ENCODE results near the gene BTBD7. TPM values are rescaled to one million over a fixed set of nuclear protein-coding genes. Genes with fewer than 3 reads are reported as not detected.

The BTBD7 gene
- total and polyA plus RNA-seq, 2 of the 4 experiments (the other 2 are of a cell fraction) = 11.9 to 30.5 TPM

DNA sequence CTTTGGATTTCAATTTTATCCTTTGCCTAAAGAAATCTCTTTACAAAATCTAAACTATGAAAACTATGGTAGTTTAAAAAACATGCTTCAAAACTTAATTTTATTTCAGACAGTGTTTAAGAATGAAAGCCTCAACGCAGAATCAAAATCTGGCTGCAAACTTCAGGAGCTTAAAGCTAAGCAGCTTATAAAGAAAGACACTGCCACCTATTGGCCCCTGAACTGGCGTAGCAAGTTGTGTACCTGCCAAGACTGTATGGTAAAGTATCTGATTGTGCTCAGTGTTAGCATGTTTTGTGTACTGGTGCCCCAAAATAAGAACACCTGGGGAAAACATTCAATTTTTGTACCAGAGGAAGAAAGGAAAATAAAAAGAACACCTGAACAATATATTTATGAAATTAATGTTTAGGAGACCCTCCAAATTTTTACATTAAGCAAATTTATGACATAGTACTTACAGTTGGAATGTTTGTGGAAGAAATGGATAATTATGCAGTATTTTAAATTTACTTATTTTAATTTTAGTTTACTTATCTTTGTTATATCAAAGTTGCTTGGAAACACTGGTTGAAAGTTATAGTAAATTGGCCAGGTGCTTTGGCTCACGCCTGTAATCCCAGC is 113.6 kb downstream of the BTBD7 start:
- no peak overlapping the region for H2AFZ ChIP-seq (replicated peaks; ENCODE audit: low read length, poor library complexity)
- BruUV-seq (replicated peaks) = no TSS peak
- H2BK20ac ChIP-seq (ENCODE audit: low read depth, low read length) = no peak overlapping the region
- H4K5ac ChIP-seq (ENCODE audit: low read depth, low read length) = no peak overlapping the region
- no peak overlapping the region for H2AK9ac ChIP-seq (replicated peaks; ENCODE audit: low read depth, low read length, poor library complexity)
- no peak overlapping the region for H2BK120ac ChIP-seq (ENCODE audit: low read depth, low read length)
- no peak overlapping the region for H2BK5ac ChIP-seq (ENCODE audit: low read depth, low read length, poor library complexity, severe bottlenecking)
- DNase-seq = peak; percentile 65
- H3K56ac ChIP-seq (ENCODE audit: extremely low read depth, insufficient read depth, low read length) = no peak overlapping the region
- H3K27ac ChIP-seq (ENCODE audit: insufficient read depth, low read length) = no peak overlapping the region
- no peak overlapping the region for H3K23ac ChIP-seq (ENCODE audit: low read depth, low read length)
- intact Hi-C loops (cut with micrococcal nuclease) = no loop called here
- H3K9me1 ChIP-seq (ENCODE audit: insufficient read depth, low read length) = no peaks in the 10 kb centered on the region
- no peaks in the 10 kb centered on the region for H3K27me3 ChIP-seq (ENCODE audit: control insufficient read depth, insufficient read depth, low read length)
- dilution Hi-C loops (cut with HindIII; ENCODE audit: low sequenced_read_pairs, unreplicated experiment) = no loop called here
- no CpG with 5 or more reads among the region's 3 CpGs for WGBS, 2 experiments (ENCODE audit: extremely low coverage in 2 of 2, insufficient read length in 1 of 2)
- H3K14ac ChIP-seq (replicated peaks; ENCODE audit: low read depth, low read length) = no peak overlapping the region
- ATAC-seq (ENCODE audit: low read depth) = peak; percentile 70
- H4K8ac ChIP-seq (ENCODE audit: low read depth in 2 of 2, low read length in 2 of 2) = no peak overlapping the region
- H4K91ac ChIP-seq (ENCODE audit: insufficient read depth, low read depth, low read length) = no peak overlapping the region
- no peak overlapping the region for H3K18ac ChIP-seq (ENCODE audit: low read depth, low read length)
- H3K4me2 ChIP-seq (ENCODE audit: low read depth, low read length) = no peak overlapping the region
- in situ Hi-C loops (cut with MboI; ENCODE audit: low sequenced_read_pairs) = loop anchor here (10.0 kb wide), 1 partner anchor 326 kb away; no protein-coding TSS in a partner anchor
- H2AK5ac ChIP-seq (ENCODE audit: low read depth, low read length) = no peak overlapping the region
- H3K9me3 ChIP-seq (ENCODE audit: control insufficient read depth, insufficient read depth, low read length) = no peaks in the 10 kb centered on the region
- H3K9ac ChIP-seq (ENCODE audit: low read depth, low read length) = no peak overlapping the region
- H3K4me1 ChIP-seq (ENCODE audit: control insufficient read depth, insufficient read depth, low read length) = no peaks in the 10 kb centered on the region
- no peaks in the 10 kb centered on the region for H4K20me1 ChIP-seq (ENCODE audit: insufficient read depth, low read length)
- POLR2A ChIA-PET (ENCODE audit: unreplicated experiment) = interaction anchor here (0.7 kb wide), 1 partner anchor 53 kb away, joined by 11 read pairs; no protein-coding TSS in a partner anchor
- H3K4me3 ChIP-seq (ENCODE audit: insufficient read depth, low read depth, low read length) = no peak overlapping the region
- CTCF ChIA-PET = interaction anchor here (0.6 to 1.6 kb wide), 7 partner anchors 12 to 237 kb away, joined by 3 to 5 read pairs (median 3); partner anchors contain the start of genes GON7, LYSET, MOAP1 and UBR7
- no peak overlapping the region for H3K4ac ChIP-seq (ENCODE audit: low read depth, low read length)
- TF ChIP-seq CEBPB (IDR thresholded peaks at IDR 0.05; ENCODE audit: low read depth, low read length) (no peak), MAZ (IDR thresholded peaks at IDR 0.05; ENCODE audit: borderline replicate concordance, low read depth, low read length) (no peak), BHLHE40 (IDR thresholded peaks at IDR 0.05; ENCODE audit: low read depth, low read length) (no peak), NFE2L2 (IDR thresholded peaks at IDR 0.05; ENCODE audit: low read depth, low read length) (no peak), FOS (IDR thresholded peaks at IDR 0.05; ENCODE audit: low read depth, low read length) (no peak), MAFK (IDR thresholded peaks at IDR 0.05; ENCODE audit: low read depth, low read length) (no peak), CHD1 (IDR thresholded peaks at IDR 0.05; ENCODE audit: low read depth, low read length) (no peak), RCOR1 (IDR thresholded peaks at IDR 0.05; ENCODE audit: insufficient replicate concordance, low read length) (no peak), RAD21 (IDR thresholded peaks at IDR 0.05; ENCODE audit: low read length) (peak; percentile 55), POLR2A (IDR thresholded peaks at IDR 0.05; ENCODE audit: low read depth, low read length) (no peak), RFX5 (IDR thresholded peaks at IDR 0.05; ENCODE audit: low read depth, low read length) (no peak), SMC3 (IDR thresholded peaks at IDR 0.05; ENCODE audit: low read depth, low read length) (peak; percentile 32; the same call in 1 of the 2 replicates), MXI1 (IDR thresholded peaks at IDR 0.05; ENCODE audit: borderline replicate concordance, low read depth, low read length) (no peak)
- TF ChIP-seq, protein P1, sequence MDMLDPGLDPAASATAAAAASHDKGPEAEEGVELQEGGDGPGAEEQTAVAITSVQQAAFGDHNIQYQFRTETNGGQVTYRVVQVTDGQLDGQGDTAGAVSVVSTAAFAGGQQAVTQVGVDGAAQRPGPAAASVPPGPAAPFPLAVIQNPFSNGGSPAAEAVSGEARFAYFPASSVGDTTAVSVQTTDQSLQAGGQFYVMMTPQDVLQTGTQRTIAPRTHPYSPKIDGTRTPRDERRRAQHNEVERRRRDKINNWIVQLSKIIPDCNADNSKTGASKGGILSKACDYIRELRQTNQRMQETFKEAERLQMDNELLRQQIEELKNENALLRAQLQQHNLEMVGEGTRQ (IDR thresholded peaks at IDR 0.05; ENCODE audit: low read depth, low read length) = no peak
- TF ChIP-seq, protein P2, sequence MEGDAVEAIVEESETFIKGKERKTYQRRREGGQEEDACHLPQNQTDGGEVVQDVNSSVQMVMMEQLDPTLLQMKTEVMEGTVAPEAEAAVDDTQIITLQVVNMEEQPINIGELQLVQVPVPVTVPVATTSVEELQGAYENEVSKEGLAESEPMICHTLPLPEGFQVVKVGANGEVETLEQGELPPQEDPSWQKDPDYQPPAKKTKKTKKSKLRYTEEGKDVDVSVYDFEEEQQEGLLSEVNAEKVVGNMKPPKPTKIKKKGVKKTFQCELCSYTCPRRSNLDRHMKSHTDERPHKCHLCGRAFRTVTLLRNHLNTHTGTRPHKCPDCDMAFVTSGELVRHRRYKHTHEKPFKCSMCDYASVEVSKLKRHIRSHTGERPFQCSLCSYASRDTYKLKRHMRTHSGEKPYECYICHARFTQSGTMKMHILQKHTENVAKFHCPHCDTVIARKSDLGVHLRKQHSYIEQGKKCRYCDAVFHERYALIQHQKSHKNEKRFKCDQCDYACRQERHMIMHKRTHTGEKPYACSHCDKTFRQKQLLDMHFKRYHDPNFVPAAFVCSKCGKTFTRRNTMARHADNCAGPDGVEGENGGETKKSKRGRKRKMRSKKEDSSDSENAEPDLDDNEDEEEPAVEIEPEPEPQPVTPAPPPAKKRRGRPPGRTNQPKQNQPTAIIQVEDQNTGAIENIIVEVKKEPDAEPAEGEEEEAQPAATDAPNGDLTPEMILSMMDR (conservative IDR thresholded peaks at IDR 0.05; ENCODE audit: low read depth, low read length) = peak; percentile 53
- TF ChIP-seq, protein P3, sequence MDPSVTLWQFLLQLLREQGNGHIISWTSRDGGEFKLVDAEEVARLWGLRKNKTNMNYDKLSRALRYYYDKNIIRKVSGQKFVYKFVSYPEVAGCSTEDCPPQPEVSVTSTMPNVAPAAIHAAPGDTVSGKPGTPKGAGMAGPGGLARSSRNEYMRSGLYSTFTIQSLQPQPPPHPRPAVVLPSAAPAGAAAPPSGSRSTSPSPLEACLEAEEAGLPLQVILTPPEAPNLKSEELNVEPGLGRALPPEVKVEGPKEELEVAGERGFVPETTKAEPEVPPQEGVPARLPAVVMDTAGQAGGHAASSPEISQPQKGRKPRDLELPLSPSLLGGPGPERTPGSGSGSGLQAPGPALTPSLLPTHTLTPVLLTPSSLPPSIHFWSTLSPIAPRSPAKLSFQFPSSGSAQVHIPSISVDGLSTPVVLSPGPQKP (IDR thresholded peaks at IDR 0.05; ENCODE audit: borderline replicate concordance, low read depth, low read length) = no peak
- no peaks in the 10 kb centered on the region for H3K79me1 ChIP-seq (ENCODE audit: low read depth in 1 of 2, low read length in 2 of 2)
- H3K36me3 ChIP-seq (ENCODE audit: control insufficient read depth, insufficient read depth, low read length) = peaks cover 20% of the 10 kb centered on the region
- no peak overlapping the region for H2BK15ac ChIP-seq (ENCODE audit: low read depth, low read length)

Measured in IMR-90 (cell line).